Common myeloid progenitor, CD34-positive (primary cell): ENCODE results near the gene LCE3A.

Experiments used
- CTCF ChIA-PET: fragments of 350-600 bp; sonication (Branson Sonifier 250); formaldehyde crosslinking; loops from one replicate; lab custom pipeline; 2021; ENCODE audit warnings: antibody characterized with exemption; lab: Charles Lee
- POLR2A ChIA-PET: fragments of 350-600 bp; sonication (Branson Sonifier 250); formaldehyde crosslinking; loops from one replicate; lab custom pipeline; 2021; ENCODE audit warnings: antibody characterized with exemption; lab: Charles Lee
- DNase-seq, 3 donors: peaks; one replicate each; pipeline versions ENCODE4 v3.0.0 to v3.0.0-alpha.2; 2013
- H3K27ac ChIP-seq, 2 experiments: 1 replicate in 1 of 2; 2 replicates in 1 of 2; pipeline ENCODE4 v1.7.0; 2013; ENCODE audit warnings: inconsistent platforms in 2 of 2, low read length in 2 of 2, mild to moderate bottlenecking in 2 of 2, low read depth in 1 of 2, moderate library complexity in 1 of 2; ENCODE audit not compliant: severe bottlenecking in 2 of 2, insufficient read depth in 1 of 2, poor library complexity in 1 of 2
- H3K27me3 ChIP-seq, 5 experiments: replicated peaks in 2 of 5; 1 replicate in 3 of 5; 2 replicates in 2 of 5; pipeline versions ENCODE4 v1.6.1 to v1.7.0; 2013; ENCODE audit warnings: low read length in 4 of 5, mild to moderate bottlenecking in 2 of 5, moderate library complexity in 2 of 5, inconsistent platforms in 1 of 5; ENCODE audit not compliant: insufficient read depth in 5 of 5, control insufficient read depth in 4 of 5
- H3K36me3 ChIP-seq, 4 experiments: 1 replicate in 2 of 4; 2 replicates in 2 of 4; pipeline versions ENCODE4 v1.6.1 to v1.7.0; 2013; ENCODE audit warnings: low read length in 3 of 4, control low read depth in 1 of 4, mild to moderate bottlenecking in 1 of 4; ENCODE audit not compliant: control insufficient read depth in 4 of 4, insufficient read depth in 4 of 4
- H3K4me1 ChIP-seq, 4 experiments: 1 replicate in 3 of 4; 2 replicates in 1 of 4; pipeline versions ENCODE4 v1.6.1 to v1.7.1; 2013; ENCODE audit warnings: low read length in 3 of 4, mild to moderate bottlenecking in 3 of 4, control low read depth in 1 of 4, inconsistent platforms in 1 of 4, moderate library complexity in 1 of 4; ENCODE audit not compliant: control insufficient read depth in 4 of 4, insufficient read depth in 4 of 4; ENCODE audit errors: control extremely low read depth in 1 of 4
- H3K4me3 ChIP-seq, 7 experiments: 1 replicate in 4 of 7; 2 replicates in 3 of 7; pipeline versions ENCODE4 v1.5.1 to v1.7.0; 2013; ENCODE audit warnings: mild to moderate bottlenecking in 7 of 7, low read length in 6 of 7, moderate library complexity in 6 of 7, inconsistent platforms in 2 of 7, low read depth in 2 of 7, control low read depth in 1 of 7; ENCODE audit not compliant: insufficient read depth in 4 of 7, control insufficient read depth in 1 of 7; ENCODE audit errors: extremely low read depth in 1 of 7
- H3K9me3 ChIP-seq, 5 experiments: 1 replicate in 4 of 5; 2 replicates in 1 of 5; pipeline versions ENCODE4 v1.6.1 to v1.7.1; 2013; ENCODE audit warnings: low read length in 4 of 5, mild to moderate bottlenecking in 2 of 5, inconsistent platforms in 1 of 5, low read depth in 1 of 5, moderate library complexity in 1 of 5; ENCODE audit not compliant: control insufficient read depth in 4 of 5, insufficient read depth in 2 of 5; ENCODE audit errors: control extremely low read depth in 1 of 5
- WGBS: methylation state at CpG from one replicate; pipeline ENCODE4 v1.1.5; 2013; ENCODE audit not compliant: insufficient coverage; 5-methylcytosine and 5-hydroxymethylcytosine counted together

Gene LCE3A

DNA sequence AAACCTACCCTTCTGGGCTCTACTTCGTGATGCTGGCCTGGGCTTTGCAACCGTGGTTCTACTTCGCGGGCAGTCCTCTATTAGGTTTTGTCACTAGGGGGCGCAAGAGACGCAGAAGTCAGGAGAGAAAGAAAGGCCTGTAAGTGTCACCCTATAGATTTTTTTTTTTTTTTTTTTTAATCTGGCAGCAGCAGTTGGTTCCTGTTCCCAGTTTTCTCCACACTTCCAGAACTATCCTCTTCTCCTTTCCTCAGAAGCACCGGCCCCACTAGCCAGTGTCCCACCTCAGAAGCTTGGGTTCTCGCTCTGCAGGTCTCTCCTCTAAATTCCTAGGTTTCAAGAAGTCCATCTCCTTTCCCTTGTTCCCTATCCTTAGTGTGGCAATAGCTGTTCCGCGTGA, 31.2 kb upstream of the LCE3A start:
- Histone ChIP-seq H3K27me3 (peaks cover 0 to 12% (median 7%) of the 10 kb centered on the region in 5 experiments), H3K36me3 (no peaks in the 10 kb centered on the region), H3K27ac (no peak overlapping the region), H3K4me1 (no peaks in the 10 kb centered on the region), H3K4me3 (no peak overlapping the region), H3K9me3 (no peaks in the 10 kb centered on the region)
- peak; percentile 48 to 67 (median 56) for DNase-seq
- 33% methylated on average over 3 of the region's 10 CpGs for WGBS
- ChIA-PET CTCF (interaction anchor here (1.0 to 1.3 kb wide), 4 partner anchors 11 to 216 kb away, joined by 3 to 6 read pairs (median 3); no protein-coding TSS in a partner anchor), POLR2A (no interaction called here)

DNA sequence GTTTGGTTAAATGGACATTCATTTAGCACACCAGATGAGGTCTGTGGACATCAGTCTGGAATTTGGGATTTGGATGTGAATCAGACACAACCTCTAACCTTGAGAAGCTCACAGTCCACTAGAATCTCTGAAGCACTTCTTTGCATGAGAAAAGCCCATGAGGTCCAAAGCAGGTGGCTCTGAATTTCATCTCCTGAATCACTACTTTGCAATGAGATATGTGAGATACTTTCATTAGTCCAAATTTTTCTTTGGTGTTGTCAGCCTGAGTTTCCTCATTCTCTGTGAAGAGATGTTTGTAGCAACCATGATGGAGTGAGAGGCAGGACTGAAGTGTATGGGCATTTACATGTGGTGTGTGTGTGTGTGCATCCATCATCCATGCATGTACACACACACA, 23.8 kb upstream of the LCE3A start:
- H3K27me3 ChIP-seq, result peaks cover 0 to 14% (median 5%) of the 10 kb centered on the region in 5 experiments
- H3K9me3 ChIP-seq, result no peaks in the 10 kb centered on the region
- ChIA-PET POLR2A (no interaction called here), CTCF (no interaction called here)
- H3K27ac ChIP-seq, result no peak overlapping the region
- no peaks in the 10 kb centered on the region for H3K4me1 ChIP-seq
- DNase-seq, result no peak
- no peak overlapping the region for H3K4me3 ChIP-seq
- no peaks in the 10 kb centered on the region for H3K36me3 ChIP-seq

DNA sequence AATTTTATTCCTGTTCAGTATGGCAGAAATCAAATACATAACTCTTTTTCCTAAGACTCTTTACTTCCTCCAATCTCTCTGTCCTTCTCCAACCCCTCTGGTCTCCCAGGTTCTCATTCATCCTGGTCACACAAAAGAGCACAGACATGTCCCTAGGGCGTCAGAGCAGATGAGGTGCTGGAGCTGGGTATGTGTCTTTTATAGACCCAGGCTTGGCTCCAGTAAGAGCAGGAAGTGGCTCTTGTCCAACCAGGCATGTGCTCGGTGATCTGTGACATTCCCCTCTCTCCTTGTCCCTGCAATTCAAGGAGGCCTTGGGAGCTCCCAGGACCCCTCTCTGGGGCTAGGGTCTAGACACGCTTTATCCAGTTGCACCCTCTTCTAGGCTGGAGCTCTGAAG, 22.2 kb upstream of the LCE3A start:
- peaks cover 0 to 11% (median 2%) of the 10 kb centered on the region in 5 experiments for H3K27me3 ChIP-seq
- CTCF ChIA-PET, result interaction anchor here (0.6 kb wide), 2 partner anchors 8 to 9 kb away, joined by 3 read pairs; no protein-coding TSS in a partner anchor
- DNase-seq, result no peak
- H3K4me1 ChIP-seq, result no peaks in the 10 kb centered on the region
- H3K4me3 ChIP-seq, result no peak overlapping the region
- POLR2A ChIA-PET, result no interaction called here
- WGBS, result 100% methylated on average over 1 of the region's 3 CpGs
- no peaks in the 10 kb centered on the region for H3K9me3 ChIP-seq
- no peaks in the 10 kb centered on the region for H3K36me3 ChIP-seq
- no peak overlapping the region for H3K27ac ChIP-seq

DNA sequence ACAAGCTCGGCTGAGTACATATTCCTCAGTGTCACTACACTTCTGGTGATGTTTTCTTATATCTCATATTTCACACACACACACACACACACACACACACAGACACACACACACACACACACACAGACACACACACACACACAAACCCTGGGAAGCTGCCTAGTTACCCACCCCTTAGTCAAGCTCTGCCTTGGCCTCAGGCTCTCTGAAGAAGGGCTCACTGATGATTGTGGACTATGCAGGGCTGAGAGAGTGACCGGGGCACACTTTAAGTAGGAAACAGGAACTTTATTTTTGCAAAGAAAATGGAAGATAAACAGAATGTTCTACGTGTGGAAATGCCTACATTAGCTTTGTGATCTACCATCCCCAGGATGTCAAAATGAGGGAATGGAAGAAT, 21.0 kb upstream of the LCE3A start:
- CTCF ChIA-PET, result interaction anchor here (2.2 kb wide), 1 partner anchor 10 kb away, joined by 6 read pairs; no protein-coding TSS in a partner anchor
- H3K4me1 ChIP-seq, result no peaks in the 10 kb centered on the region
- POLR2A ChIA-PET, result no interaction called here
- H3K9me3 ChIP-seq, result peaks cover 0 to 2% (median 0%) of the 10 kb centered on the region in 5 experiments
- H3K36me3 ChIP-seq, result no peaks in the 10 kb centered on the region
- DNase-seq, result no peak
- WGBS, result 69% methylated on average over 3 of the region's 3 CpGs
- peaks cover 0 to 8% (median 0%) of the 10 kb centered on the region in 5 experiments for H3K27me3 ChIP-seq
- no peak overlapping the region for H3K27ac ChIP-seq
- no peak overlapping the region for H3K4me3 ChIP-seq

DNA sequence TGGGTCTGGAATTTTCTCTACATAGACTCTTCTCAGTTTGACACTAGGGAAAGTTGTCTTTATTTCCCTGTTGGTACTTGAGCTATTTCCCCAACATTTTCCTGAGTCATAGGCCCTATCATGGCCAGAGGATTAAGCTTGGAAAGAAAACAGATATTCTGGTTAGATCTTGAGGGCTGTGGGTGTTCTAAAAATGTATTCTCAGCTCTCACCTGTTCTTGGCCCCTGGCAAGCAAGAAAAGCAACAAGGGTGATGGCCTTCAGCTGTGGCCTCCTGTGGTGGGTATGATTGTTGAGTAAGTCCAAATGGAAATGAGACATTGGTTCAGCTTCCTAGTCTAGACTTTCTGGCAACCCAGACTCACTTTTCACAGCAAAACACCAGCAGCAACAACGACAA, 17.4 kb upstream of the LCE3A start:
- Histone ChIP-seq H3K36me3 (no peaks in the 10 kb centered on the region), H3K4me3 (no peak overlapping the region), H3K27ac (no peak overlapping the region), H3K9me3 (peaks cover 0 to 9% (median 0%) of the 10 kb centered on the region in 5 experiments), H3K27me3 (peaks cover 0 to 6% (median 0%) of the 10 kb centered on the region in 5 experiments), H3K4me1 (no peaks in the 10 kb centered on the region)
- POLR2A ChIA-PET, result no interaction called here
- DNase-seq, result no peak
- CTCF ChIA-PET, result interaction anchor here (1.6 kb wide), 1 partner anchor 15 kb away, joined by 5 read pairs; no protein-coding TSS in a partner anchor
- no CpG with 5 or more reads among the region's 1 CpG for WGBS

DNA sequence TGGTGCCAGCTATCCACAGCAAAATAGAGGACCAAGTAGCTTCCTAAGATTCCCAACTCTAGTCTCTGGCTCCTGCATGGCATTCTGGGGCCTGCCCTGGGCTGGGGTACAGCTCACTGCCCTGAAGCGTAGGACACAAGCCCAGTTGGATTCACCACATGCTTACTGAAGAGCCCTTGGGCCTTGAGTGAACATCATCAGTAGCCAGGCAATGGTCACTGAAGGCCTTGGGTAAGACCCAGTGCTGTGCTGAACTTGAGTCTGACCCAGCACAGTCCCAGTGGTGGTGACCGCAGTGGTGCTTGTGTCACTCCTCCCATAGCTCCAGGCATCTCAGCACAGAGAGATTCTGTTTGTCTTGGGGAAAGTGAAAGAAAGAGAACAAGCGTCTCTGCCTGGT, 7.7 kb upstream of the LCE3A start:
- CTCF ChIA-PET, result no interaction called here
- H3K36me3 ChIP-seq, result no peaks in the 10 kb centered on the region
- POLR2A ChIA-PET, result no interaction called here
- no peaks in the 10 kb centered on the region for H3K4me1 ChIP-seq
- H3K27me3 ChIP-seq, result peaks cover 0 to 10% (median 0%) of the 10 kb centered on the region in 5 experiments
- H3K9me3 ChIP-seq, result peaks cover 0 to 7% (median 1%) of the 10 kb centered on the region in 5 experiments
- H3K4me3 ChIP-seq, result no peak overlapping the region
- no peak overlapping the region for H3K27ac ChIP-seq
- WGBS, result 100% methylated on average over 1 of the region's 3 CpGs
- no peak for DNase-seq

DNA sequence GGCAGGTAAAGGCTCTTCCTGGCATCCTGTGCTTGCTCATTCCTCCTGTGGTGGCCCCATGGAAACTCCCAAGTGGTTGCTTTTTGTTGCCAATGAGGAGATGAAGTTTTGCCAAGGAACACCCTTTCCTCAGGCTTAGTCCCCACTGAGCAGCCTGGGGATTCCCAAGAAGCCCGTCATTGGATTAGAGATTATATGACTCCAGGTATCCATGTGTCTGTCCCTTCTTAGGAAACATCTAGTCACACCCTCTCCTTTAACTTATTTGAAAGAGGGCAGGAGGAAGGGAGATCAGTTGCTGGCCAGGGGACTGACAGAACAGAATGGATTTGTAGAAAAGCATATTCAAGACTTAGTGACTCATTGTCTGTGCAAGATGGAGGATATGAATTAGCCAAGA, 3.8 kb upstream of the LCE3A start:
- Histone ChIP-seq H3K4me1 (peaks cover 0 to 13% (median 5%) of the 10 kb centered on the region in 4 experiments), H3K27me3 (peaks cover 0 to 24% (median 6%) of the 10 kb centered on the region in 5 experiments), H3K27ac (no peak overlapping the region), H3K4me3 (no peak overlapping the region), H3K36me3 (no peaks in the 10 kb centered on the region), H3K9me3 (peaks cover 0 to 4% (median 0%) of the 10 kb centered on the region in 5 experiments)
- POLR2A ChIA-PET, result no interaction called here
- CTCF ChIA-PET, result no interaction called here
- DNase-seq, result no peak
- WGBS, result no CpG with 5 or more reads among the region's 1 CpG
